H9 (cell line): ENCODE measurements around the gene USP20. TPM values are rescaled to one million over a fixed set of nuclear protein-coding genes. Genes with fewer than 3 reads are reported as not detected.
A peak's percentile ranks its signal among the peaks of the same experiment; 100 is the strongest.

ENCODE experiments used
- DNase-seq: peaks from one replicate; pipeline ENCODE4 v3.0.0-alpha.2; 2017
- H2AFZ ChIP-seq: one replicate; pipeline ENCODE4 v1.6.1; 2013; ENCODE audit warnings: mild to moderate bottlenecking, low read length, control low read depth, moderate library complexity
- H2AK5ac ChIP-seq: 2 replicates; pipeline ENCODE4 v1.6.1; 2013; ENCODE audit warnings: low read length, control low read depth, mixed read lengths; ENCODE audit not compliant: insufficient read length
- H2BK120ac ChIP-seq: one replicate; pipeline ENCODE4 v1.6.1; 2013; ENCODE audit warnings: low read depth, mild to moderate bottlenecking, low read length, control low read depth, inconsistent platforms; ENCODE audit not compliant: poor library complexity, severe bottlenecking
- H2BK12ac ChIP-seq: 2 replicates; pipeline ENCODE4 v1.6.1; 2013; ENCODE audit warnings: low read length, control low read depth, mixed read lengths, low read depth; ENCODE audit not compliant: insufficient read length
- H2BK15ac ChIP-seq: 2 replicates; pipeline ENCODE4 v1.6.1; 2013; ENCODE audit warnings: low read depth, low read length, control low read depth
- H2BK20ac ChIP-seq: one replicate; pipeline ENCODE4 v1.6.1; 2013; ENCODE audit warnings: low read depth, mild to moderate bottlenecking, low read length, control low read depth, inconsistent platforms; ENCODE audit not compliant: poor library complexity, severe bottlenecking
- H2BK5ac ChIP-seq: 2 replicates; pipeline ENCODE4 v1.6.1; 2013; ENCODE audit warnings: low read length, control low read depth, mixed read lengths; ENCODE audit not compliant: insufficient read length
- H3K14ac ChIP-seq: 2 replicates; pipeline ENCODE4 v1.6.1; 2013; ENCODE audit warnings: low read length, control low read depth; ENCODE audit not compliant: insufficient read depth
- H3K18ac ChIP-seq: 2 replicates; pipeline ENCODE4 v1.6.1; 2013; ENCODE audit warnings: low read depth, mild to moderate bottlenecking, mixed read lengths, low read length, control low read depth; ENCODE audit not compliant: insufficient read length
- H3K23ac ChIP-seq: 2 replicates; pipeline ENCODE4 v1.6.1; 2013; ENCODE audit warnings: low read length, control low read depth, mixed read lengths, low read depth; ENCODE audit not compliant: insufficient read length
- H3K23me2 ChIP-seq: 2 replicates; pipeline ENCODE4 v1.6.1; 2013; ENCODE audit warnings: low read depth, mild to moderate bottlenecking, mixed read lengths, low read length, control low read depth; ENCODE audit not compliant: insufficient read length, poor library complexity, severe bottlenecking
- H3K27ac ChIP-seq: 2 replicates; pipeline ENCODE4 v1.5.1; 2013; ENCODE audit warnings: low read length, control low read depth, mixed read lengths, low read depth; ENCODE audit not compliant: insufficient read length
- H3K27me3 ChIP-seq: 2 replicates; pipeline ENCODE4 v1.6.1; 2013; ENCODE audit warnings: low read length, control low read depth, inconsistent platforms; ENCODE audit not compliant: insufficient read depth
- H3K4ac ChIP-seq: 2 replicates; pipeline ENCODE4 v1.6.1; 2013; ENCODE audit warnings: low read depth, mild to moderate bottlenecking, control low read depth, inconsistent platforms, low read length, moderate library complexity
- H3K4me1 ChIP-seq: 2 replicates; pipeline ENCODE4 v1.6.1; 2013; ENCODE audit warnings: low read length, control low read depth, inconsistent platforms; ENCODE audit not compliant: insufficient read depth
- H3K4me2 ChIP-seq: 2 replicates; pipeline ENCODE4 v1.6.1; 2013; ENCODE audit warnings: low read length, control low read depth, mixed read lengths; ENCODE audit not compliant: insufficient read length, insufficient read depth
- H3K56ac ChIP-seq: 2 replicates; pipeline ENCODE4 v1.6.1; 2013; ENCODE audit warnings: low read depth, mild to moderate bottlenecking, mixed read lengths, low read length, control low read depth; ENCODE audit not compliant: insufficient read length
- H3K79me1 ChIP-seq: 2 replicates; pipeline ENCODE4 v1.6.1; 2013; ENCODE audit warnings: low read depth, mild to moderate bottlenecking, moderate library complexity, low read length, control low read depth, inconsistent platforms; ENCODE audit not compliant: insufficient read depth, poor library complexity, severe bottlenecking
- H3K79me2 ChIP-seq: 2 replicates; pipeline ENCODE4 v1.6.1; 2013; ENCODE audit warnings: low read length, control low read depth, inconsistent platforms; ENCODE audit not compliant: insufficient read depth
- H3K9ac ChIP-seq: 2 replicates; pipeline ENCODE4 v1.6.1; 2013; ENCODE audit warnings: low read length, control low read depth, mixed read lengths; ENCODE audit not compliant: insufficient read length; ENCODE audit errors: extremely low read depth
- H3K9me3 ChIP-seq: one replicate; pipeline ENCODE4 v1.6.1; 2013; ENCODE audit warnings: low read depth, low read length, inconsistent platforms; ENCODE audit not compliant: control insufficient read depth
- H3T11ph ChIP-seq: one replicate; pipeline ENCODE4 v1.6.1; 2013; ENCODE audit warnings: mild to moderate bottlenecking, low read length, control low read depth, inconsistent platforms
- H4K20me1 ChIP-seq: one replicate; pipeline ENCODE4 v1.6.1; 2013; ENCODE audit not compliant: control insufficient read depth, insufficient read length, insufficient read depth
- H4K5ac ChIP-seq: 2 replicates; pipeline ENCODE4 v1.6.1; 2013; ENCODE audit warnings: low read depth, mild to moderate bottlenecking, mixed read lengths, low read length, control low read depth; ENCODE audit not compliant: insufficient read length
- H4K8ac ChIP-seq: replicated peaks from 2 replicates; pipeline ENCODE4 v1.6.1; 2013; ENCODE audit warnings: low read length, control low read depth, mixed read lengths, low read depth; ENCODE audit not compliant: insufficient read length
- H4K91ac ChIP-seq: 2 replicates; pipeline ENCODE4 v1.6.1; 2013; ENCODE audit warnings: low read depth, mild to moderate bottlenecking, moderate library complexity, mixed read lengths, low read length, control low read depth; ENCODE audit not compliant: insufficient read length
- H3K27ac Mint-ChIP-seq, 3 experiments: 2 replicates in 2 of 3; 3 replicates in 1 of 3; pipeline ENCODE4 v1.8.0; 2020 to 2021; ENCODE audit warnings: mixed read lengths in 3 of 3, mild to moderate bottlenecking in 1 of 3, moderate library complexity in 1 of 3
- H3K27me3 Mint-ChIP-seq: 2 replicates; pipeline ENCODE4 v1.8.0; 2021; ENCODE audit warnings: low read depth, mild to moderate bottlenecking, moderate library complexity, mixed read lengths
- H3K36me3 Mint-ChIP-seq, 3 experiments: 2 replicates in 2 of 3; 3 replicates in 1 of 3; pipeline ENCODE4 v1.8.0; 2020 to 2021; ENCODE audit warnings: low read depth in 3 of 3, mixed read lengths in 3 of 3; ENCODE audit not compliant: insufficient read depth in 1 of 3
- H3K4me1 Mint-ChIP-seq, 2 experiments: 2 replicates each; pipeline ENCODE4 v1.8.0; 2020; ENCODE audit warnings: mixed read lengths in 2 of 2
- H3K4me3 Mint-ChIP-seq, 2 experiments: 2 replicates in 1 of 2; 3 replicates in 1 of 2; pipeline ENCODE4 v1.8.0; 2020 to 2021; ENCODE audit warnings: mild to moderate bottlenecking in 2 of 2, mixed read lengths in 2 of 2, moderate library complexity in 1 of 2
- H3K9me3 Mint-ChIP-seq, 2 experiments: 2 replicates in 1 of 2; 3 replicates in 1 of 2; pipeline ENCODE4 v1.8.0; 2020; ENCODE audit warnings: mild to moderate bottlenecking in 2 of 2, mixed read lengths in 2 of 2, moderate library complexity in 1 of 2
- WGBS: extraction: QIAGEN DNeasy Blood & Tissue Kit; methylation state at CpG from one replicate; pipeline ENCODE4 v1.1.7; 2013; ENCODE audit warnings: missing lambda C conversion rate, low lambda C conversion rate, mixed read lengths; ENCODE audit not compliant: insufficient read length; ENCODE audit errors: extremely low coverage; 5-methylcytosine and 5-hydroxymethylcytosine counted together
- long read RNA-seq: library from polyadenylated mRNA; unstranded; transcript quantifications from one replicate; pipeline ENCODE4 v2.0.0, GENCODE V29; 2020
- total RNA-seq: library from RNA; stranded (reverse); gene quantifications from 2 replicates; pipeline ENCODE4 v1.2.1, GENCODE V29; 2021
- TF ChIP-seq, protein P1 (sequence below): fragments of 200-600 bp; sonication (generic); conservative IDR thresholded peaks from 3 replicates; pipeline ENCODE4 v1.8.0; 2021; ENCODE audit warnings: antibody characterized with exemption, mild to moderate bottlenecking

USP20 gene
- 17.3 and 20.9 TPM in 2 replicates for total RNA-seq
- long read RNA-seq, full-length matches to known transcripts: 20 of 68 reads
- long read RNA-seq, partial matches to known transcripts: 16 of 68 reads
- long read RNA-seq, other reads (novel, unspliced or antisense): 32 of 68 reads

DNA sequence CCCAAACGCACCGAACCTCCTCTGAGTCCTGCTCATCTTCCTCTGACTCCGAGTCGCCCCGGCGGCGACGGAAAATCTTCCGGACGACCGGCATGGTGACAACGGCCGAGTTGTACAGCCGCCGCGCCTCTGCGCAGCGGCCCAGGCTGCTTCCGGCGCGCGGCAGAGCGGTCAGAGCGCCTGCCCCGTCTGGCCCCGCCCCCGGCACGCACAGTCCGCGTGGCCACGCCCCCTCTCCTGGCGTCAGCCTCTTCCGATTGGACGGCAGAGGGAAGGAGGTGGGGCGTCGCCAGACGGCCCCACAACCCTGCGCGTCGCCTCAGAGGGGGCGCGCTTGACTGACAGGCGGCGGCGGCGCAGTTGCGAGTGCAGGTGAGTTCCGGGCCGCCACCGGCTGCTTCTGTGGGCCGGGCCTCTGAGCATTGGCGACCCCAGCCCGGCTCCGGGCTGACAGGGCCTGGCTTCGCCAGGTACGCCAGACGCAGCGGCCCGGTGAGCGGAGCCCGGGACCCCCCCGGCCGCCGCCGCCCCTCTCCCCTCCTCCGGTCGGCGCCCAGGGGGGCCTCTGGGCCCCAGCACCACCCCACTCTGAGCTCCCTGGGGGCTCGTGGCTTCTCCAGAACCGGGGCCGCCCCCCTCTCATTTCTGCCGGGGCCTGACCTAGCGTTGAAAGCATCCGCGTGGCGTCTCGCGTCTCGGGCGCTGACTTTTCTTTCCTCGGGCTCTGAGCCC, at the start of gene USP20, which contains the start of gene C9orf78:
Gene USP20 (plus strand): TSS at position 331 of the 732 bp plus-strand sequence. CDS start 17,098 bp downstream, outside the sequence.
Gene C9orf78 (minus strand): TSS at position 148 of the 732 bp plus-strand sequence. CDS start 54 bp downstream, at position 94.
- Mint-ChIP-seq H3K4me3 (peak within 1 kb of the TSS; percentile 99 to 100), H3K27ac (peak within 1 kb of the TSS; percentile 87 to 98 (median 96)), H3K4me1 (peaks cover 41 to 43% of the 10 kb centered on the region in 2 experiments), H3K27me3 (no peaks in the 10 kb centered on the region; the same call in 1 of the 2 replicates), H3K36me3 (peaks cover 11 to 26% (median 23%) of the 10 kb centered on the region in 3 experiments), H3K9me3 (no peaks in the 10 kb centered on the region; a peak in 1 of 5 replicates)
- Histone ChIP-seq H4K5ac (no peak within 1 kb of the TSS), H3K27me3 (no peaks in the 10 kb centered on the region), H3K4me2 (peak within 1 kb of the TSS; percentile 99), H3K27ac (no peak within 1 kb of the TSS), H3K56ac (no peak within 1 kb of the TSS), H3T11ph (no peak within 1 kb of the TSS), H4K91ac (no peak within 1 kb of the TSS), H3K23me2 (peaks cover 10% of the 10 kb centered on the region), H3K9me3 (no peaks in the 10 kb centered on the region), H2BK120ac (no peak within 1 kb of the TSS), H2AK5ac (no peak within 1 kb of the TSS), H2BK12ac (no peak within 1 kb of the TSS), H3K79me2 (no peaks in the 10 kb centered on the region; the same call in 1 of the 2 replicates), H4K20me1 (no peaks in the 10 kb centered on the region), H3K23ac (no peak within 1 kb of the TSS), H3K9ac (peak within 1 kb of the TSS; percentile 78), H3K4ac (no peak within 1 kb of the TSS), H3K14ac (no peak within 1 kb of the TSS; the same call in 1 of the 2 replicates), H3K79me1 (no peaks in the 10 kb centered on the region), H2BK15ac (no peak within 1 kb of the TSS), H4K8ac (no peak within 1 kb of the TSS), H3K18ac (peak within 1 kb of the TSS; percentile 63), H2AFZ (no peak within 1 kb of the TSS), H2BK5ac (no peak within 1 kb of the TSS), H3K4me1 (peaks cover 6% of the 10 kb centered on the region; the same call in 1 of the 2 replicates), H2BK20ac (no peak within 1 kb of the TSS)
- TF ChIP-seq, protein P1, sequence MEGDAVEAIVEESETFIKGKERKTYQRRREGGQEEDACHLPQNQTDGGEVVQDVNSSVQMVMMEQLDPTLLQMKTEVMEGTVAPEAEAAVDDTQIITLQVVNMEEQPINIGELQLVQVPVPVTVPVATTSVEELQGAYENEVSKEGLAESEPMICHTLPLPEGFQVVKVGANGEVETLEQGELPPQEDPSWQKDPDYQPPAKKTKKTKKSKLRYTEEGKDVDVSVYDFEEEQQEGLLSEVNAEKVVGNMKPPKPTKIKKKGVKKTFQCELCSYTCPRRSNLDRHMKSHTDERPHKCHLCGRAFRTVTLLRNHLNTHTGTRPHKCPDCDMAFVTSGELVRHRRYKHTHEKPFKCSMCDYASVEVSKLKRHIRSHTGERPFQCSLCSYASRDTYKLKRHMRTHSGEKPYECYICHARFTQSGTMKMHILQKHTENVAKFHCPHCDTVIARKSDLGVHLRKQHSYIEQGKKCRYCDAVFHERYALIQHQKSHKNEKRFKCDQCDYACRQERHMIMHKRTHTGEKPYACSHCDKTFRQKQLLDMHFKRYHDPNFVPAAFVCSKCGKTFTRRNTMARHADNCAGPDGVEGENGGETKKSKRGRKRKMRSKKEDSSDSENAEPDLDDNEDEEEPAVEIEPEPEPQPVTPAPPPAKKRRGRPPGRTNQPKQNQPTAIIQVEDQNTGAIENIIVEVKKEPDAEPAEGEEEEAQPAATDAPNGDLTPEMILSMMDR: no peak
- DNase-seq: peak; percentile 96
- WGBS: no CpG with 5 or more reads among the region's 81 CpGs
